Limb (tissue), 2 donors: ENCODE measurements around the gene ELMO3.

ENCODE experiments used
- DNase-seq, 2 donors: peaks; one replicate each; pipeline ENCODE4 v3.0.0-alpha.2; 2016; ENCODE audit errors: extremely low spot score in 2 of 2

The ELMO3 gene

GRCh38 chr16:67163999-67164558 lies 34.9 kb upstream of the ELMO3 start:
- DNase-seq = no peak

- peak in 1 of 2 donors; percentile 46 for DNase-seq
These were observed 34.3 kb upstream of the ELMO3 start, which contains the start of gene HSF4 for GRCh38 chr16:67164599-67165061. TSS of gene HSF4 (plus strand) at chr16:67164745. CDS start at chr16:67164812, 67 bp downstream.

GRCh38 chr16:67165121-67166078 lies 33.5 kb upstream of the ELMO3 start:
- DNase-seq = peak in 1 of 2 donors; percentile 41

GRCh38 chr16:67166110-67166547 lies 32.8 kb upstream of the ELMO3 start:
- peak in 1 of 2 donors; percentile 24 for DNase-seq

- no peak for DNase-seq
These were observed 32.2 kb upstream of the ELMO3 start for GRCh38 chr16:67166598-67167168.

GRCh38 chr16:67167588-67167987 lies 31.3 kb upstream of the ELMO3 start:
- DNase-seq = no peak

- no peak for DNase-seq
These were observed 29.9 kb upstream of the ELMO3 start for GRCh38 chr16:67169011-67169451.

GRCh38 chr16:67169642-67170167 lies 29.2 kb upstream of the ELMO3 start:
- peak in 1 of 2 donors; percentile 64 for DNase-seq

GRCh38 chr16:67170168-67170948 lies 28.6 kb upstream of the ELMO3 start, which contains the start of gene NOL3:
TSS of gene NOL3 (plus strand) at chr16:67170538.
- DNase-seq = peak in 1 of 2 donors; percentile 76

GRCh38 chr16:67170949-67171649 lies 27.8 kb upstream of the ELMO3 start:
- no peak for DNase-seq

GRCh38 chr16:67173323-67173722 lies 25.6 kb upstream of the ELMO3 start:
- DNase-seq = no peak

- DNase-seq = peak in 1 of 2 donors; percentile 75
These were observed 24.9 kb upstream of the ELMO3 start for GRCh38 chr16:67173808-67174705.

GRCh38 chr16:67174706-67175231 lies 24.2 kb upstream of the ELMO3 start:
- no peak for DNase-seq

GRCh38 chr16:67176662-67177061 lies 22.3 kb upstream of the ELMO3 start:
- DNase-seq = no peak

- peak in 1 of 2 donors; percentile 67 for DNase-seq
These were observed 20.9 kb upstream of the ELMO3 start for GRCh38 chr16:67177743-67178699.

- no peak for DNase-seq
These were observed 19.4 kb upstream of the ELMO3 start for GRCh38 chr16:67179421-67180080.

GRCh38 chr16:67180166-67180565 lies 18.8 kb upstream of the ELMO3 start:
- DNase-seq = no peak
